HG03575 (cell line): ENCODE results near the gene FBXW7.
A peak's percentile ranks its signal among the peaks of the same experiment; 100 is the strongest.

ENCODE experiments used
- ATAC-seq: cut with Tn5 transposase; IDR thresholded peaks from one replicate; pipeline ENCODE4 v1.9.1; 2021; ENCODE audit not compliant: unreplicated experiment, insufficient number of reproducible peaks, low FRiP score; ENCODE audit errors: extremely low read depth

The FBXW7 gene

DNA sequence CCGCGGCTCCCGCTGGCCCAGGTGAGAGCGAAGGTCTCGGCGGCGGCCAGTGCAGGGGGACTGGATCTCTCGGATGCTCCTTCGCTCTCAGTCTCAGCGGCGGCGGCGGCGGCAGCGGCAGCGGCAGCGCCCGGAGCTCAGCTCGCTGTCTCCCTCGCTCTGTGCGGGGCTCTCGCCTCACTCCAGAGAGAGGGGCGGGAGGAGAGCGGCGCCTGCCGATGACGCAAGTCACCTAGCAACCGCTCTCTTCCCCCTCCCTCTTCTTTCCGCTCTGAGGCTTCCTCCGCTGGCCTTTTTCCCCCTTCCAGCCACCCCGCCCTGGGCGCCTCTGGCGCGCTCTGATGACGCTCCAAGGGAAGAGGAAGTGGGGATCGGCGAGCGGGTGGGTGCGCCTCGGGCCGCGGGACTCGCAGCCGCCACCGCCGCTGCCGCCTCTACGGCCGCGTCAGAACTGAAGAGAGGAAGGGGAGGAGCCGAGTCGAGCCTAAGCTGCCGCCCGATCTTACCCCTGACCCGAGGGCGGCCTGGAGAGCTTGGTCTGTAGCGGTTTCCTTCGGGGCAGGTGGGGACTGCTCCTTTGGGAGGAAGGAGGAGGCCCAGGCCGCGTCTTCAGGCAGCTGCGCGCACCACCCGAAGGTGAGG is at the start of gene FBXW7:
Gene FBXW7, minus strand, starts transcription at position 190 of the 642 bp plus-strand sequence. CDS start 124,289 bp downstream, outside the sequence.
- ATAC-seq: peak; percentile 43

GRCh38 chr4:152585023-152585441 is 49.1 kb upstream of the FBXW7 start:
- ATAC-seq: no peak

GRCh38 chr4:152581536-152582160 is 45.8 kb upstream of the FBXW7 start:
- no peak for ATAC-seq

DNA sequence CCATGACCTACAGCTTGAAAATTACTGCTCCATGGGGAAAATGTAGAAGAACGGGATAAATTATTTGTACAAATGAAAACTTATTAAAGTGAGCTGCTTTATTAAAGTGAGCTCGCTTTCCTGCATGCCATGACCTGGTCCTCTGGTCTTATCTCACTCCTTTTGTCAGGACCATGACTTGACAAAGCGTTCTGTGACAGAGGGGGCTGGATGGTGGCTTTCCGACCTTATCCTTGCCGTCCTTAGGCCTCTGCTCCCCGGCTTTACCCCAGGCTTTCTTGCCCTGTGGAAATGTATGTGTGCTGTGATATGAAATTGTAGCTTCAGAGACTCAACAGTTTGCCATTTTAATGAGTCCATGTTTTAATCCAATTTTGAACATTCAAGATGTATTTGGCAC is 44.0 kb upstream of the FBXW7 start:
- no peak for ATAC-seq

GRCh38 chr4:152579107-152579764 is 43.3 kb upstream of the FBXW7 start:
- ATAC-seq: no peak

- ATAC-seq: no peak
These were observed 42.8 kb upstream of the FBXW7 start for GRCh38 chr4:152578670-152579069.

DNA sequence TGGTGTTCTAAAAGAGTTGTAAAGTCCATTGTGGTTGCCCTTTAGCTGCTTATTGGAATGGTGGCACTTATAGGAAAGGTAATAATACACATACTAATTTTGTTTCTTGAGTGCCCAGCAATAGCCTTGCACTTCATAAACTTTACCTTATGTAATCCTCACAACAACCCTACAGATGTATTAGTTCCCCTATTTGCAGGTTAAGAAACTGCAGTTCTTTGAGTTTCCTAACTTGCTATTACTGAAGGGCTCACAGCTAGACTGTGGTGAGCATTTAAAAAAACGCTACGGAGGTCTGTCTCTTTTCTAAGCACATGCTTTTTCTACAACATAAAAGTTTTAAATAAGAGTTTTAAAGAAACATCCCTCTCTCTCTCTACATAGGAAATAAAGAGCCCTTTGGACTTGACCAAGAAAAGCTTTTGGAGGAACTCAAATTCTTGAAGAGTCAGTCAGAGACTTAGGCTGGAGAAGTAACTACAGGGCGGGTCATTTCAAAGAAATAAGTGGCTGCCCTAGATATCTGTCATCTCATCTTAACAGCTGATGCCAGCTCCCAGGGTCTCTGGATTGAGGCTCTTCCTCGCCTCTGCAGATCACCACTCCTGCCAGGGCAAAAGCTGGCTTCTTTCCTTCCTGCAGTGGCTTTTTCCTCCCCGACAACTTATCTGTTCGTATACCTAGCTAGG is 42.0 kb upstream of the FBXW7 start:
- ATAC-seq: no peak

GRCh38 chr4:152575533-152575932 is 39.6 kb upstream of the FBXW7 start:
- ATAC-seq: no peak

- no peak for ATAC-seq
These were observed 38.0 kb upstream of the FBXW7 start for GRCh38 chr4:152573861-152574260.

DNA sequence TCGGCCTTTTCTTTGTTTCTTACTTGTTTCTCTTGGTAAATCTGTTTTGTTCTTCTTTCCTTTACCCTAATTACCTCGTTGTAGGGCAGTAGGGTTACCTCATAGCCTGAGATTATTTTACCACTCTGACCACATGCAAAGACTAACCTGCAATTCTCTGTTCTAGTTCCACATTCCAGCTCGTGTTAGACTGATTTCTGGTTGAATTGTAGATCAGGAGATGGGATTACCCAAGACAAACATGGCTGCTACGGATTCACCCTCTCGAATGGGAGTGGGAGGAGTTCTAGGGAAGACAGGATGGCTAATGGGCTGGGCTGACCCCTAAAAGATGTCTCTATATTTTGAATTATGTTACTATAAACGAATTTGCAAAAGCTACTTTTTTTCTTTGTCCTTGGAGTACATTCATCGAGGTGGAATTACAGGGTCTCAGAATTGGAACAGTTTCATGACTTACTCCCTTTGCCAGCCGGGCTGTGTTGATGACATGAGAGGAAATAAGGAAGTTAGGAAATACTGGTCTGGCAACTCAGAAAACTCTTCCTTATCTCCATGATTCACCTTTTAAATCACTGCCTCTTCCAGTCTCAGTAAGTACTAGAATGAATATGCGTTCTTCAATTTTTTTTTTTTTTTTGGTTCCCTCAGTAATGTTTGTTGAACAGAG is 36.7 kb upstream of the FBXW7 start:
- no peak for ATAC-seq

- ATAC-seq: no peak
These were observed 35.9 kb upstream of the FBXW7 start for GRCh38 chr4:152571770-152572169.

DNA sequence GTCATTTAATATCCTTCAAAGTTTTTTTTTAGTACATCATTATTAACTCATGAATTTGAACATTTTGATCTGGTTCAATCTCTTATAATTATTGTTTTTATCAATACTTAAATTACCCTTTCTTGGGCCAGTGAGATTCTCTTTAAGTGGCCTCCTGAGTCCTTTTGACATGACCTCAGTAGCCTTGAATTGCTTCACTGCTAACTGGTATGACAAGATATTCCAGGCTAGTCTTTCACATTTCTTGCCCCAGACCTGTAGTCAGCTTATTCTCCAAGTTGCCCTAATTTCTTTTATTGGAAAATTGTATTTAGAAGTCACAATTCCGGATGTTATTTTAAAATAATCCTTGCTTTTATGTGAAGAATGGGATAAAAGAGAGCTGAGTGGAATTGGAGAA is 35.4 kb upstream of the FBXW7 start:
- ATAC-seq: no peak

- no peak for ATAC-seq
These were observed 29.4 kb upstream of the FBXW7 start for GRCh38 chr4:152565333-152565732.

- no peak for ATAC-seq
These were observed 28.4 kb upstream of the FBXW7 start for GRCh38 chr4:152564336-152564735.

DNA sequence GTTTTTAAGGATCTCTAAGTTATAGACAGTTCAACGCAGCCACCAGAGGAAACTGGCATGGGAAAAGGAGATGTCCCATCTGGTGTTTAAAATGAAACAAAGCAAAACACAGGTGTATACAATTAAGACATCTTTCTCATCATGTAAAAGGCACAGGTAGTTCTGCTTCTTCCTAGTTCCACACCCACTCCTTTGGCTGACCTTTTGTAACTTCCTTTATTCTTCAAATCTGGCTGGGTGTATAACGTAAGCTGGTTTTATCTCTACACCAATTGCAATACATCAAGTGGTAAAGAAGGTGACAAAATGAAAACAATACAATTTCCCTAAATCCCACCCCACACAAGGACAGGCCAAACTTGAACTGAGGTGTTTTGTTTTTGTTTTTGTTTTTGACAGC is 27.3 kb upstream of the FBXW7 start:
- ATAC-seq: no peak

DNA sequence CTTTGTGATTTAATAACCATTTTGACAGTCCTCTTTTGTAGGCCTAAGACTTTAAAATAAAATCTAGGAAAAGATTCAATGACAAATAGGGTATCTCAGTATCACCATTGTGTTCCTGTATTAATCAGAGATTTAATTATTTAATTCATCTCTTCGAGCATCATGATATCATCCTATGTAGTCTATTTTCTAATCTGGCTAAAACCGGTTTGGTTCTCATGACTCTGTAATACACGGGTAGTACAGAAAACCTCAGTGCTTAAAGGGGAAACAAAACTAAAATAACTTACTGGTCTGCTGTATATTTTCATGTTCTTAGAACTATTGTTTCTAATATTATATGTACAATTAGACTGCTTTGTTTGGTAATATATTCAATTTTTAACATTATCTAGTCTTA is 23.7 kb upstream of the FBXW7 start:
- ATAC-seq: no peak

- ATAC-seq: no peak
These were observed 22.5 kb upstream of the FBXW7 start for GRCh38 chr4:152558396-152558795.

DNA sequence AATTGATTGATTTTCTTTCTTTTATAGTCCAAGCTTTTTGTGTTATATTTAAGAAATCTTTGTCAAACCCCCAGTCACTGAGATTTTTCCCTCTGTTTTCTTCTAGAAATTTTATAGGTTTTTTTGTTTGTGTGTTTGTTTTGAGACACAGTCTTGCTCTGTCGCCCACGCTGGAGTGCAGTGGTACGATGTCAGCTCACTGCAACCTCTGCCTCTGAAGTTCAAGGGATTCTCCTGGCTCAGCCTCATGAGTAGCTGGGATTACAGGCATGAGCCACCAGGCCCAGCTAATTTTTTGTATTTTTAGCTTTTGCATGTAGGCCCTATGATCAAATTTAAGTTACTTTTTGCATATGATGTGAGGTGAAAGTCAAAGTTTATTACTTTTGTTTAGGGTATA is 20.9 kb upstream of the FBXW7 start:
- ATAC-seq: no peak

GRCh38 chr4:152556283-152556682 is 20.4 kb upstream of the FBXW7 start:
- no peak for ATAC-seq
